GM19463 (cell line): Measurements from ENCODE around the gene SLC23A2.
A peak's percentile ranks its signal among the peaks of the same experiment; 100 is the strongest.
"Not testable (repeated sequence)": the region's sequence is repeated elsewhere in the genome, so short reads cannot be mapped to it uniquely, and the experiment has no call there.

Source experiments
- ATAC-seq: cut with Tn5 transposase; IDR thresholded peaks from one replicate; pipeline ENCODE4 v1.9.1; 2021; ENCODE audit warnings: mild to moderate bottlenecking, moderate library complexity; ENCODE audit not compliant: unreplicated experiment

SLC23A2 gene

GRCh38 chr20:5013682-5014447 lies 12.6 kb upstream of the SLC23A2 start:
- no peak for ATAC-seq

DNA sequence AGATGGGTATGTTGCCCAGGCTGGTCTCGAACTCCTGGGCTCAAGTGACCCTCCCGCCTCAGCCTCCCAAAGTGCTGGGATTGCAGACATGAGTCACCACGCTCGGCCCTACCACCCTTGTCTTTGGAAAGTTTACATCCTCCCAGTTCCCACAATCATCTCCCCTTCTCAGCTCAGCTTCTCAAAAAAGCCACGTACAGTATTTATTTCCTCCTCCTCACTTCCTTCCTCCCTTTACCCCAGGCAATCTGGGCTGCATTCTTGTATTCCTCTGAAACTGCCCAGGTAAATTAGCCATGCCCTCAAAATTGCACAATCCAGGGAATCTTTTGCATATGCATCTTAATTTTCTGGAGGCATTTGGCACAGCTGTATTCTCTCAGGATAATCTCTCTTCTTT lies 7.4 kb upstream of the SLC23A2 start:
- ATAC-seq: no peak

DNA sequence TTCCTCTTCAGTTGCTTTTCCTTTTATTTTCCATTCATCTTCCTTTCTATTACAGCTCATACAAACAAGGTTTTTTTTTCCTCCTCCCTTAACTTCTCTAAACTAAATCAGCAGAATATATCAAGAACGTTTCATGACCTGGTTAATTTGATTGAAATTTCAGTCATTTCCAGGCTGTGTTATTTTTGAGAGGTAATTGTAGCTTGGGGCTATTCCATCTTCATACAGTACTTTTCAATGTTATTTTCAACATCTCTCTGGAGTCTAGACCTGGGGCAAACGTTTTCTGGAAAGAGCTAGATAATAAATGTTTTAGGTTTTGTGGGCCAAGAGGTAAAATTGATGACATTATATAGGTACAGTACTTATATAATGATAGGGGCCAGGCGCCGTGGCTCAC lies 4.0 kb upstream of the SLC23A2 start:
- ATAC-seq: no peak

- ATAC-seq: not testable (repeated sequence)
Observed at GRCh38 chr20:5004825-5005224, 3.5 kb upstream of the SLC23A2 start.

DNA sequence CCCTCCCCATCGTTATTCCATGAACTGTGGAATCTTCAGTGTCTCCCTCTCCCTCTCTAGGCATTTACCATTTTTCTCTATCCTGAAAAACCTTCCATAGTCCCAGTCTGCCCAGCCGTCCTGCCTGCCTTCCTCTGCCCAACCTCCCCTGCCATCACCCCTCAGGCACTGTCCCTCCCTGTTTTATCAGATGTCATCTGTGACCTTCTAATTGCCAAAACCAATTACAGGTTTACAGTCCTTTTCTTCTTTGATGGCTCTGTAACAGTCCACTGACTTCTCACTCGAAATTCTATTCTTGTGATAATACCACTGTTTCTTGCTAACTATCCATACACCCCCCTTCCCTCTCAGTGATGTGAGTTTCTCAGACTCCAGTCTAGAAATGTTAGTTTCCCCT lies 2.3 kb upstream of the SLC23A2 start:
- no peak for ATAC-seq

GRCh38 chr20:5002077-5002413 lies 735 bp upstream of the SLC23A2 start:
- ATAC-seq: no peak

DNA sequence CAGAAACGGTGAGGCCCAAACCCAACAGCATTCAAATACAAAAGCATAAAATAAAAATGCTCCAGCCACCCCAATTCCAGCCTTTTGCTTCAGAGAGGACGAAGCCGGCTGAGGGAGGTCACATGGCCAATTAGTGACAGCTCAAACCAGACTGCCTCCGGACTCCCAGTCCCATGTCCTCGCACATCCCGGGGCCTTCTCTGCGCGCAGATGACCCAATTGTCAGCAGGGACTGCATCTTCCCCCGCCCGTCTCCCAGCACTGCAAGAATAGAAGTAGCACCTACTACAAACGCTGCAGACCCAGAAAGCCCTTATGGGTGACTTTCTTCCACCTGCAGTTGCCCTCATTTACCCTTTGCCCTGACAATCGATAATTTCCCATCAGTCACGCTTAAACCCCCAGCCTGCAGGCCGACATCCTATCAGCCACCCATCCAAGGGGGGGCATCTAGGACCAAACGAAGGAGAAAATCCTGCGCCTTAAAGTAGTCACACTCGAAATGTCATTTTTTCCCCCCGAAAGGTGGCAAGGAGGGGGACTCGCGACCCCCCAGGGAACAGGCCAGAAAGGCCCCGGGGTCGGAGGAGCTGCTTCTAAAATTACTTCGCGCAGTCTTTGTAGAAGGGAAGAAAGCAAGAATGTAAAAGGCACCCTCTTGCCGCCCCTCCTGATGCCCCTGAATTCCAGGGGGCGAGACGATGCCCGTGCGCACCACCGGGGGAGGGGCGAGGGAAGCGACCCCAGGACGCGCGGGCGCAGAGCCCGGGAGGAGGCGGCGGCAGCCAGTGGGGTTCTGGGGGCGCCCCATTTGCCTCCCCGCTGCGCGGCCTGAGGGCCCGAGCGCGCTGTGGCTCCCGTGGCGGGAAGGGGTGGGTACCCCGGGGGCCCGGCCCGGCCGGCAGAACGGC lies 792 bp downstream of the SLC23A2 start:
- ATAC-seq: peak; percentile 38

- no peak for ATAC-seq
Observed at GRCh38 chr20:4999788-5000187, 1.5 kb downstream of the SLC23A2 start.

DNA sequence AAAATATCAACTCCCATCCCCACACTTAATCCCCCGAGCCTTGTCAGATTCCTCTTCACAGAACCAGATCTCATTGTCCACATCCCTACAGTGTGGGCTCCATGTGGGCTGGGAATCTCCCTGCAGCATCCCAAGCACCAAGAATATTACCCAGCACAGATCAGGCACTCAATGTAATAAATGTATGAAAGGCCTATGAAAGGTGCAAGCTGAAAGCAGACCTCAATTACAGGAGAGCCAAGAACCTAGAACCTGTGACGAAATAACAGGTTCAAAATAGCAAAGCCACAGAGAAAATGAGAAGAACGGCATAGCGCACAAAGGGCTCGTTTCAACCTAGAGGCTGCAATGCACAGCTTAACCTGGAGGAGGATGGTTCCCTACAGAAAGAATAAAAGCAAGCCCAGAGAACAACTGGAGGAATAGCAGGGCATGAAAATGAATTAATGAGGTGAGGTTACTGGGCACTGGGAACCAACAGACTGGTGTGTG lies 3.1 kb downstream of the SLC23A2 start:
- ATAC-seq: no peak

GRCh38 chr20:4997222-4997621 lies 4.1 kb downstream of the SLC23A2 start:
- ATAC-seq: no peak

DNA sequence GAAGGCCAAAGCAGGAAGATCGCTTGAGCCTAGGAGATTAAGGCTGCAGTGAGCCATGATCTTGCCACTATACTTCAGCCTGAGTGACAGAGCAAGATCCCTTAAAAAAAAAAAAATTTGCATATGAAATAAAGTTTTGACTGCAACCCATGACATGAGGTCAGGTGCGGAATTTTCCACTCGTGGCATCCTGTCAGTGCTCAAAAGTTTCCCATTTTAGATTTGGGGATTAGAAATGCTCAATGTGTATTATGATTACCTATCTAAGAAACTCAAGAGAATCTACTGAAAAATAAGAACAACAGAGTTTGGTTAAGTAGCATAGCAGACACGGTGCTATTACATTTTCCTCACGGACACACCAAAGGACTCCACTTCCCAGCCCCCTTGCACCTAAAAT lies 11.7 kb downstream of the SLC23A2 start:
- ATAC-seq: no peak

DNA sequence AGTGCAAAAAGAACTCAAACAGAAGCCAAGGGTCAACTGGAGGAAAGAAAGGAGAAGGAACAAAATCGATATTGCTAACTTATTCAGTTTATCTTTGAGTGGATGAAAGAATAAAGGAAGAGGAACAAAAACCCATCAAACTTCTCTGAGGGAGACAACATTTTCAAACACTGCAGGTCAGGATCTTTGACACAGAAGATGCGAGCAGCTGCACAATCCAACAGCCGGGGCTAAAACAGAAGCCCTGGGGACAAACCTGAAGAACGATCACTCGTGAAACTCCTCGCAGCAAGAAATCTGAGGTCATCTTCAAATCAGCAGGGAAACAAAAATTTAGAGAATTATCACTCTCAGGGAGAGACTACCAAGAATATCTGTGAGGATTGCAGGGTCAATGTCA lies 14.2 kb downstream of the SLC23A2 start:
- ATAC-seq: no peak

GRCh38 chr20:4985658-4986057 lies 15.7 kb downstream of the SLC23A2 start:
- ATAC-seq: no peak

DNA sequence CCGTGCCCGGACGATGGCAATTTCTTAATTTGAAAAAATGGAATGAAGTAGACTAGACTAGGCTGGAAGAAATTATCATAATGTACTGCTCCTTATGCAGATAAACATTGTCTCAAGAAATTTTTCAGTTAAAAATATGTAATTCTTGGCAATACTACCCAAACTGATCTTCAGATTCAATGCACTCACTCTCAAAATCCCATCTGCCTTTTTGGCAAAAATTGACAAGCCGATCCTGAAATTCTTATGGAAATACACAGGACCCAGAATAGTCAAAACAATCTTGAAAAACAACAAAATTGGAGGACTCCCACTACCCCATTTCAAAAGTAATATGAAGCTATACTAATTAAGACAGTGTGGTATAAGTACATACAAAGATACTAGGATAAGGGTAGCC lies 19.0 kb downstream of the SLC23A2 start:
- ATAC-seq: no peak

DNA sequence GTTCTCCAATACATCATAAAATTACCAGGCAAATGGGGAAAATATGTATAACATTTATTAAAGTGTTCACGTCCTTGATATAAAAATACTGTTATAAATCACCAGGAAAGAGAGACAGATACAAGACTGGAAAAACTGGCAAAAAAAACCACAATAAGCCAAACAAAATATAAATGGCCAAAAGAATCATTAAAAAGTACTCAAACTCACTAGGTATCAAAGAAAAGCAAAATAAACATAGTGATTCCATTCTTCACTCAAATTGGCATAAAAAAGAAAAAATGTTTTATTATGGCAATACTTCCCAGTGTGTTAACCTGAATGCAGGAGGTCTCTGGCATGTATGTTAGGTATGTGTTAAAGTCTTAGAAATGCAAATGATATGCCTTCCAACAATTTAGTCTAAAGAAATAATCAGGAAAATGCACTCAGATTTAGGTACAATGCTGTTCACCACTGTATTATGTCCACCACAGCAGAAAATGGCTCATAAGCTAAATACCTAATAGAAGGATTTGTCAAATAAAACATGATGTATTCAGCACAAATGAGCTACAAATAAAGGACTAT lies 21.4 kb downstream of the SLC23A2 start:
- ATAC-seq: no peak

DNA sequence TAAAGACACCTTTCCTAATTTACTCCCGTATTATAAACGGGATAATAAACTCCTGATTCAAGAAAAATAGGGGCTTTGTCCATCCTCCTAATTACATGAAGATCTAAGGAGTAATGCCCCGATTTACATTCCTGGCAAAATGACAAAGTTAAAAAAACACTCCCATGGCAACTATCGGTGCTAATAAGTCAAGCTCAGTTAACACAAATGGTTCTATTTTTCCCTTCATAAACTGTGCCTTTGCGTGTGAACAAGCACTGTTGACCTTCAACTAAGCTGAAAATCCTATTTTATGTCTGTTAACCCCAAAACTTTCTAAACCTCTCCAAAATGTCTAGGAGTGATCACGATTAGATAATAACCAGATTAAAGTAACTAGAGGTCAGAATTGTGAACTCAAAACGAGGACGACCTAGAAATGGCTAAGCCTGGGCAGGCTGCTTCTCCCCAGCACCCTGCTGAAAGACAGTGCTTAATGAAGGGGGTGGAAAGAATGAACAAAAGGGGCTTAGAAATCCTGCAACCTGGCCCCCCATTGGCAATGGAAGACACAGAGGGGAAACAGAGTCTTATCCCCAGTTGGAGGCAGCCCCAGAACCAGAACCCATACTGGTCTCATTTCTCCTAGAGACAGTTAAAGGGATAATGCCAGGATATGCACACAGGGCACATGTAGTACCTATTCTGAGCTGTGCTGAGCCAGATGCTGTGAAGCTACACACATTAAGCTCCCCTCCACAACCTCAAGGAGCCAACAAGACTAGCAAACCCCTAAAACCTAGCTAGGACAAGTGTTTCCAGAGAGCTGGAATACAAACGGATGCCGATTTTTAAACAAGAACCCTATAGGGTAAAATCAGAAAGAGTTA lies 23.0 kb downstream of the SLC23A2 start:
- no peak for ATAC-seq

DNA sequence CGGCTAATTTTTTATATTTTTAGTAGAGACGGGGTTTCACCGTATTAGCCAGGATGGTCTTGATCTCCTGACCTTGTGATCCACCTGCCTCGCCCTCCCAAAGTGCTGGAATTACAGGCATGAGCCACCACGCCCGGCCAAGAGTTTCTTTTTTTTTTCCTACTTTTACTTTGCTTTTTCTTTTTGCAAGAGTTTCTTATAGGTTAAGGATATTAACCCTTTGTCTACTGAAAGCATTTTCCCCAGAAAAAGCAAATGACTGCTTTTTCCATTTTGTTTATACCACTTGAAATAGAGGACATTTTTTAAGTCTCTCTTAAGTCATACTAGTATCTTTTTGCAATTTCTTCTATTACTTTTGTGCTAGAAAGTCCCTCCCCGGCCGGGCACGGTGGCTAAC lies 25.3 kb downstream of the SLC23A2 start:
- not testable (repeated sequence) for ATAC-seq

GRCh38 chr20:4973330-4974097 lies 27.8 kb downstream of the SLC23A2 start:
- ATAC-seq: peak; percentile 92

- no peak for ATAC-seq
Observed at GRCh38 chr20:4972506-4973251, 28.6 kb downstream of the SLC23A2 start.
